ENCODE measurements around the gene JAKMIP1. TPM values are rescaled to one million over a fixed set of nuclear protein-coding genes. Genes with fewer than 3 reads are reported as not detected.
A peak's percentile ranks its signal among the peaks of the same experiment; 100 is the strongest.

The JAKMIP1 gene
- total and polyA plus RNA-seq, 5 donors from 2014 or later: 18.7 to 39.7 (median 32.6) TPM

DNA sequence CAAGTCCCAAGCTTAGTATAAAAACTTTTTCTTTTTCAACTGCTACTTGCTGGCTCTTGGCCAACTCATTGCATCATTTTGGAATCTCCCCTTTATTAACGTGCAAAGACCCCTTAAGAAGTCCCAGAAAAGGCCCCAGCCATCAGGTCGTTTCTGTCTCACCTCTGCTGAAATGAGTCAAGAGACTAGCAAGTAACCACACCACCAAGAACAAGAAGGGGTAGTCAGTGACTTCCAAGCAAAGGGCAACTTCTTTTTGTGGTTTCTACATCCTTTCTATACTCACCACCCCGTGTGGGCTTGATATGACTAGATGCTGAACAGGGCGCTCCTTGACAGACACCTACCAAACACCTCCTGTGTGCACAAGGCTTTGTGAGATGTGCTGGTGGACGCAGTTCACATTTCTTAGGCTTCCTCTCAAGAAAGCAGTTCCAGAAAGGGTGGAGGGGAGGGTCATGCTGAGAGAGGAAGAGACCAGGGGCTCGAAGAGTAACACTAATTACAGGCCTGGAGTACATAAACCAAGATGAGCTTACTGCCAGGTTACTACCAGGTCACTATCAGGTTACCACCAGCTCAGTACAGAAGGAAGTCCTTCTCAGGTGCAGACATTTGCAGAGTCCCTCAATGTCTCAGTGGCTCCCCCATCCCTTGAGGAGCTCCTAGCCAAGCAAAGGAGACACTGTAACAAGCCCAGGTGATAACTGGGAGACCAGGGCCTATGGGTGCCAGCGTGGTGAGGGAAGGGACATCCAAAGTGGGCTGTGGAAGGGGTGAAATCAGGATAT lies 19.3 kb downstream of the JAKMIP1 start:
- peak; percentile 88 to 91 for ATAC-seq (ENCODE audit: low read depth in 2 of 2)
- Mint-ChIP-seq H3K4me1 (peaks cover 23 to 85% (median 54%) of the 10 kb centered on the region in 4 donors), H3K27ac (peak overlapping the region; percentile 82 to 97 (median 90)), H3K9me3 (peaks cover 0 to 15% (median 3%) of the 10 kb centered on the region in 7 donors), H3K36me3 (peaks cover 10% of the 10 kb centered on the region), H3K27me3 (no peaks in the 10 kb centered on the region), H3K4me3 (peak overlapping the region; percentile 66 to 81 (median 68))
- DNase-seq: peak; percentile 54 to 94 (median 75)
- Histone ChIP-seq H3K4me1 (ENCODE audit: control insufficient read depth, insufficient read depth, low read length, poor library complexity, severe bottlenecking) (peaks cover 81% of the 10 kb centered on the region), H3K4me3 (ENCODE audit: low read depth, low read length) (peak overlapping the region; percentile 68), H3K36me3 (ENCODE audit: control insufficient read depth, insufficient read depth, low read length) (no peaks in the 10 kb centered on the region), H3K27me3 (ENCODE audit: control insufficient read depth, insufficient read depth, low read length) (no peaks in the 10 kb centered on the region), H3K9me3 (ENCODE audit: control insufficient read depth in 2 of 2, low read length in 2 of 2) (peaks cover 0 to 2% of the 10 kb centered on the region in 2 experiments), H3K27ac (ENCODE audit: insufficient read depth, low read length, poor library complexity, severe bottlenecking) (peak overlapping the region; percentile 80)

- H3K27ac Mint-ChIP-seq: peak overlapping the region; percentile 62 to 82 (median 79)
- no peaks in the 10 kb centered on the region for H3K27me3 Mint-ChIP-seq
- DNase-seq (peak in 2 of 3 donors; percentile 41 to 87), ATAC-seq (ENCODE audit: low read depth in 2 of 2) (peak; percentile 16 to 21)
- no peaks in the 10 kb centered on the region for H3K27me3 ChIP-seq (ENCODE audit: control insufficient read depth, insufficient read depth, low read length)
- H3K4me3 ChIP-seq (ENCODE audit: low read depth, low read length): peak overlapping the region; percentile 68
- peaks cover 69% of the 10 kb centered on the region for H3K4me1 ChIP-seq (ENCODE audit: control insufficient read depth, insufficient read depth, low read length, poor library complexity, severe bottlenecking)
- peak overlapping the region; percentile 36 to 78 (median 68) for H3K4me3 Mint-ChIP-seq
- H3K9me3 Mint-ChIP-seq: peaks cover 0 to 13% (median 3%) of the 10 kb centered on the region in 7 donors
- peaks cover 0 to 2% of the 10 kb centered on the region in 2 experiments for H3K9me3 ChIP-seq (ENCODE audit: control insufficient read depth in 2 of 2, low read length in 2 of 2)
- H3K36me3 Mint-ChIP-seq: peaks cover 17% of the 10 kb centered on the region
- peak overlapping the region; percentile 80 for H3K27ac ChIP-seq (ENCODE audit: insufficient read depth, low read length, poor library complexity, severe bottlenecking)
- H3K36me3 ChIP-seq (ENCODE audit: control insufficient read depth, insufficient read depth, low read length): no peaks in the 10 kb centered on the region
- H3K4me1 Mint-ChIP-seq: peaks cover 18 to 81% (median 51%) of the 10 kb centered on the region in 4 donors
Observed at GRCh38 chr4:6179362-6179761, 21.0 kb downstream of the JAKMIP1 start.

GRCh38 chr4:6178757-6179156 lies 21.6 kb downstream of the JAKMIP1 start:
- Histone ChIP-seq H3K36me3 (ENCODE audit: control insufficient read depth, insufficient read depth, low read length) (no peaks in the 10 kb centered on the region), H3K4me3 (ENCODE audit: low read depth, low read length) (peak overlapping the region; percentile 68), H3K9me3 (ENCODE audit: control insufficient read depth in 2 of 2, low read length in 2 of 2) (peaks cover 0 to 2% of the 10 kb centered on the region in 2 experiments), H3K27ac (ENCODE audit: insufficient read depth, low read length, poor library complexity, severe bottlenecking) (peak overlapping the region; percentile 80), H3K27me3 (ENCODE audit: control insufficient read depth, insufficient read depth, low read length) (no peaks in the 10 kb centered on the region), H3K4me1 (ENCODE audit: control insufficient read depth, insufficient read depth, low read length, poor library complexity, severe bottlenecking) (peaks cover 63% of the 10 kb centered on the region)
- peaks cover 17% of the 10 kb centered on the region for H3K36me3 Mint-ChIP-seq
- H3K9me3 Mint-ChIP-seq: peaks cover 0 to 13% (median 3%) of the 10 kb centered on the region in 7 donors
- peak overlapping the region; percentile 36 to 78 (median 68) for H3K4me3 Mint-ChIP-seq
- no peak for ATAC-seq (ENCODE audit: low read depth in 2 of 2)
- peak overlapping the region; percentile 82 to 83 (median 82) for H3K27ac Mint-ChIP-seq
- H3K27me3 Mint-ChIP-seq: no peaks in the 10 kb centered on the region
- H3K4me1 Mint-ChIP-seq: peaks cover 15 to 80% (median 50%) of the 10 kb centered on the region in 4 donors
- DNase-seq: no peak

- H3K27me3 Mint-ChIP-seq: no peaks in the 10 kb centered on the region
- H3K36me3 ChIP-seq (ENCODE audit: control insufficient read depth, insufficient read depth, low read length): no peaks in the 10 kb centered on the region
- peak overlapping the region; percentile 26 for H3K4me3 ChIP-seq (ENCODE audit: low read depth, low read length)
- no peaks in the 10 kb centered on the region for H3K27me3 ChIP-seq (ENCODE audit: control insufficient read depth, insufficient read depth, low read length)
- DNase-seq: peak; percentile 45 to 87 (median 64)
- peaks cover 61% of the 10 kb centered on the region for H3K4me1 ChIP-seq (ENCODE audit: control insufficient read depth, insufficient read depth, low read length, poor library complexity, severe bottlenecking)
- peaks cover 17% of the 10 kb centered on the region for H3K36me3 Mint-ChIP-seq
- H3K4me1 Mint-ChIP-seq: peaks cover 18 to 81% (median 53%) of the 10 kb centered on the region in 4 donors
- peaks cover 0 to 2% of the 10 kb centered on the region in 2 experiments for H3K9me3 ChIP-seq (ENCODE audit: control insufficient read depth in 2 of 2, low read length in 2 of 2)
- peak overlapping the region; percentile 21 to 79 (median 66) for H3K4me3 Mint-ChIP-seq
- peak overlapping the region; percentile 82 to 97 (median 83) for H3K27ac Mint-ChIP-seq
- H3K9me3 Mint-ChIP-seq: peaks cover 0 to 13% (median 3%) of the 10 kb centered on the region in 7 donors
- H3K27ac ChIP-seq (ENCODE audit: insufficient read depth, low read length, poor library complexity, severe bottlenecking): peak overlapping the region; percentile 51
- peak in 1 of 2 donors; percentile 17 for ATAC-seq (ENCODE audit: low read depth in 2 of 2)
Observed at GRCh38 chr4:6177587-6178197, 22.7 kb downstream of the JAKMIP1 start.

GRCh38 chr4:6175426-6175825 lies 24.9 kb downstream of the JAKMIP1 start:
- H3K27me3 Mint-ChIP-seq: no peaks in the 10 kb centered on the region
- no peaks in the 10 kb centered on the region for H3K27me3 ChIP-seq (ENCODE audit: control insufficient read depth, insufficient read depth, low read length)
- H3K36me3 Mint-ChIP-seq: peaks cover 22% of the 10 kb centered on the region
- H3K4me3 Mint-ChIP-seq: no peak overlapping the region
- H3K4me1 Mint-ChIP-seq: peaks cover 14 to 78% (median 52%) of the 10 kb centered on the region in 4 donors
- no peak for ATAC-seq (ENCODE audit: low read depth in 2 of 2)
- DNase-seq: no peak
- H3K4me1 ChIP-seq (ENCODE audit: control insufficient read depth, insufficient read depth, low read length, poor library complexity, severe bottlenecking): peaks cover 54% of the 10 kb centered on the region
- peaks cover 0 to 2% of the 10 kb centered on the region in 2 experiments for H3K9me3 ChIP-seq (ENCODE audit: control insufficient read depth in 2 of 2, low read length in 2 of 2)
- peak overlapping the region in 1 of 3 donors; percentile 11 for H3K27ac Mint-ChIP-seq
- H3K4me3 ChIP-seq (ENCODE audit: low read depth, low read length): no peak overlapping the region
- H3K27ac ChIP-seq (ENCODE audit: insufficient read depth, low read length, poor library complexity, severe bottlenecking): no peak overlapping the region
- H3K9me3 Mint-ChIP-seq: peaks cover 0 to 18% (median 2%) of the 10 kb centered on the region in 7 donors
- H3K36me3 ChIP-seq (ENCODE audit: control insufficient read depth, insufficient read depth, low read length): no peaks in the 10 kb centered on the region

DNA sequence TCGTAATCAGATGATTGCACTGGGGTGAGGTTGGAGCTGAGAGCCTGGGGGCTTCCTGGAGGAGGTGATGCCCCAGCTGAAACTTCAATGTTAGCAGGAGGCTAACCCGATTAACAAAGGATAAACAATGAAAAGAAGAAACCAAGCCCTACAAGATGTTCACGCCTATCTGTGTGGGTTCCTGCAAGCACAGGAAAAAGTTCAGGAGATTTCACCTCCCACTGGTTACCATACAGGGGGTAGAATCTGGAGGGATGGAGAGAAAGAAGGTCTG lies 27.5 kb downstream of the JAKMIP1 start:
- peak overlapping the region; percentile 47 for H3K27ac ChIP-seq (ENCODE audit: insufficient read depth, low read length, poor library complexity, severe bottlenecking)
- H3K4me1 ChIP-seq (ENCODE audit: control insufficient read depth, insufficient read depth, low read length, poor library complexity, severe bottlenecking): peaks cover 29% of the 10 kb centered on the region
- H3K36me3 Mint-ChIP-seq: peaks cover 17% of the 10 kb centered on the region
- peaks cover 0 to 2% of the 10 kb centered on the region in 2 experiments for H3K9me3 ChIP-seq (ENCODE audit: control insufficient read depth in 2 of 2, low read length in 2 of 2)
- no peaks in the 10 kb centered on the region for H3K36me3 ChIP-seq (ENCODE audit: control insufficient read depth, insufficient read depth, low read length)
- H3K4me3 Mint-ChIP-seq: peak overlapping the region; percentile 59 to 92 (median 80)
- H3K27me3 Mint-ChIP-seq: no peaks in the 10 kb centered on the region
- peaks cover 11 to 60% (median 34%) of the 10 kb centered on the region in 4 donors for H3K4me1 Mint-ChIP-seq
- H3K9me3 Mint-ChIP-seq: peaks cover 0 to 11% (median 4%) of the 10 kb centered on the region in 7 donors
- DNase-seq (no peak), ATAC-seq (ENCODE audit: low read depth in 2 of 2) (peak in 1 of 2 donors; percentile 7)
- peak overlapping the region in 2 of 3 donors; percentile 79 to 84 for H3K27ac Mint-ChIP-seq
- no peaks in the 10 kb centered on the region for H3K27me3 ChIP-seq (ENCODE audit: control insufficient read depth, insufficient read depth, low read length)
- peak overlapping the region; percentile 60 for H3K4me3 ChIP-seq (ENCODE audit: low read depth, low read length)

DNA sequence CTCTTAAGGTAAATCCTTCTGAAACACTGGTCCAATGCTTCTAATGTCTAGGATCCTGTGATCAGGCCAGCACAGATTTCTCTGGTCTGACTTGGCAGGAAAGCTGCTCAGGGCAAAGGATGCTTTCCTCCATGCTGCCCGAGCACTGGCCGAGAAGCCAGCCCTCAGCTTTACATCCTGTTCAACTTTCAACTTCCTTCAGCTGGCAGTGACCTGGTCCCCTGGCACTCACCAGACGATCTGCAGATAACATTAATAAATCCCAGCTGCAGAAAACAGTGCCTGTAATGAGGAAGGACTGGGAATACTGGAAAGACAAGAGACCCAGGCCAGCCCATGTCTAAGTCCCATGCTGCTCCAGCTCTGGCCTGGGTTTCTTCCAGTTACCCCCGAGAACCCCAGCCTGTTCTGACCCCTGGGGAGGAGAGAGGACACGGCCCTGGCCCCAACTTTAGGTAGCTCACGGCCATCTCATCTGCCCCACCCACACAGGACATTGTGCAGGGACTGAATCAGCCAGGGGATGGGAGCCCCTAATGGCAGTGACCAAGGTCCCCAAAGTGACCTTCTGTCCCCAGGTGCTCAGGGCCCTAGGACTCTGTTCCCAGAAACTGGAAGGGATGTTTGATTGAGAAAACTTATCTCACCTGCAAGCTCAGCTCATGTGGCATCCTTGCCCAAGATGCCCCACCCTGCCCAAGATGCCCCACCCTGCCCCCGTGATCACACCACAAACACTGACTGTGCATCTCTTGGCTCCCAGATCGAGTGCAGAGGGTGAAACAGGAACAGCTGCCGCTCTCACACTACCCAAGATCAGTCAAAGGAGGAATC lies 28.0 kb downstream of the JAKMIP1 start:
- Mint-ChIP-seq H3K27ac (peak overlapping the region in 2 of 3 donors; percentile 79 to 84), H3K9me3 (peaks cover 0 to 6% (median 4%) of the 10 kb centered on the region in 7 donors), H3K4me1 (peaks cover 8 to 60% (median 34%) of the 10 kb centered on the region in 4 donors), H3K4me3 (peak overlapping the region; percentile 59 to 92 (median 80)), H3K36me3 (peaks cover 16% of the 10 kb centered on the region), H3K27me3 (no peaks in the 10 kb centered on the region)
- peak; percentile 76 to 85 for ATAC-seq (ENCODE audit: low read depth in 2 of 2)
- Histone ChIP-seq H3K9me3 (ENCODE audit: control insufficient read depth in 2 of 2, low read length in 2 of 2) (no peaks in the 10 kb centered on the region), H3K27me3 (ENCODE audit: control insufficient read depth, insufficient read depth, low read length) (no peaks in the 10 kb centered on the region), H3K36me3 (ENCODE audit: control insufficient read depth, insufficient read depth, low read length) (no peaks in the 10 kb centered on the region), H3K4me3 (ENCODE audit: low read depth, low read length) (peak overlapping the region; percentile 60), H3K4me1 (ENCODE audit: control insufficient read depth, insufficient read depth, low read length, poor library complexity, severe bottlenecking) (peaks cover 24% of the 10 kb centered on the region), H3K27ac (ENCODE audit: insufficient read depth, low read length, poor library complexity, severe bottlenecking) (peak overlapping the region; percentile 47)
- DNase-seq: peak; percentile 19 to 79 (median 42)
